GM23338 (cell line): ENCODE data around the gene PIGN. TPM values are rescaled to one million over a fixed set of nuclear protein-coding genes. Genes with fewer than 3 reads are reported as not detected.

Experiments used
- ATAC-seq: fragments of 200-7000 bp; cut with Tn5 transposase; 3 replicates; pipeline ENCODE4 v1.9.1; 2020
- DNase-seq: peaks from one replicate; pipeline ENCODE4 v3.0.0-alpha.2; 2015; ENCODE audit warnings: low spot score
- H2AFZ ChIP-seq: fragments of 200-600 bp; sonication (generic); 2 replicates; pipeline ENCODE4 v1.8.0; 2016; ENCODE audit warnings: antibody characterized with exemption, mild to moderate bottlenecking, moderate library complexity
- H3F3A ChIP-seq: fragments of 200-600 bp; sonication (generic); replicated peaks from 2 replicates; pipeline ENCODE4 v1.8.0; 2017; ENCODE audit warnings: antibody characterized with exemption, mixed run types, low read depth
- H3K27ac ChIP-seq: fragments of 200-600 bp; sonication (generic); 2 replicates; pipeline ENCODE4 v1.6.1; 2016; ENCODE audit warnings: low read depth
- H3K27me3 ChIP-seq: fragments of 200-600 bp; sonication (generic); 2 replicates; pipeline ENCODE4 v1.8.0; 2016; ENCODE audit warnings: mild to moderate bottlenecking, mixed run types, moderate library complexity; ENCODE audit not compliant: insufficient read depth
- H3K36me3 ChIP-seq: fragments of 200-600 bp; sonication (generic); 2 replicates; pipeline ENCODE4 v1.8.0; 2016; ENCODE audit warnings: mild to moderate bottlenecking; ENCODE audit not compliant: insufficient read depth
- H3K4me1 ChIP-seq: fragments of 200-600 bp; sonication (generic); 2 replicates; pipeline ENCODE4 v1.8.0; 2016; ENCODE audit warnings: mild to moderate bottlenecking, moderate library complexity; ENCODE audit not compliant: insufficient read depth
- H3K4me2 ChIP-seq: fragments of 200-600 bp; sonication (generic); 2 replicates; pipeline ENCODE4 v1.7.1; 2017; ENCODE audit warnings: mixed run types
- H3K4me3 ChIP-seq: fragments of 200-600 bp; sonication (generic); 2 replicates; pipeline ENCODE4 v1.6.1; 2016; ENCODE audit warnings: mixed run types
- H3K79me2 ChIP-seq: fragments of 200-600 bp; sonication (generic); replicated peaks from 2 replicates; pipeline ENCODE4 v1.8.0; 2017; ENCODE audit warnings: mild to moderate bottlenecking; ENCODE audit not compliant: insufficient read depth
- H3K9me2 ChIP-seq: fragments of 200-600 bp; sonication (generic); 2 replicates; pipeline ENCODE4 v1.8.0; 2017; ENCODE audit not compliant: insufficient read depth
- H4K20me1 ChIP-seq: fragments of 200-600 bp; sonication (generic); replicated peaks from 2 replicates; pipeline ENCODE4 v1.8.0; 2017; ENCODE audit warnings: mild to moderate bottlenecking; ENCODE audit not compliant: insufficient read depth
- H3K27ac Mint-ChIP-seq: 2 replicates; pipeline ENCODE4 v1.8.0; 2020; ENCODE audit warnings: inconsistent platforms, mild to moderate bottlenecking, moderate library complexity, mixed read lengths
- H3K27me3 Mint-ChIP-seq: 3 replicates; pipeline ENCODE4 v1.8.0; 2022; ENCODE audit warnings: low read depth, mild to moderate bottlenecking, moderate library complexity, mixed read lengths, inconsistent platforms; ENCODE audit not compliant: insufficient read depth, poor library complexity
- H3K36me3 Mint-ChIP-seq: 3 replicates; pipeline ENCODE4 v1.8.0; 2021; ENCODE audit warnings: low read depth, mild to moderate bottlenecking, inconsistent platforms, moderate library complexity, mixed read lengths
- H3K4me1 Mint-ChIP-seq: 3 replicates; pipeline ENCODE4 v1.8.0; 2020; ENCODE audit warnings: mild to moderate bottlenecking, inconsistent platforms, mixed read lengths
- H3K4me3 Mint-ChIP-seq: 3 replicates; pipeline ENCODE4 v1.8.0; 2021; ENCODE audit warnings: moderate library complexity, mild to moderate bottlenecking, inconsistent platforms, mixed read lengths
- H3K9me3 Mint-ChIP-seq: 3 replicates; pipeline ENCODE4 v1.8.0; 2020; ENCODE audit warnings: moderate library complexity, mild to moderate bottlenecking, inconsistent platforms, mixed read lengths
- CREB1 ChIP-seq: fragments of 250-450 bp; sonication (Bioruptor Pico); IDR thresholded peaks from 2 replicates; pipeline ENCODE4 v1.5.0; 2020; ENCODE audit warnings: low read depth, mild to moderate bottlenecking, moderate library complexity
- EZH2 ChIP-seq: fragments of 200-600 bp; sonication (generic); IDR thresholded peaks from one replicate; pipeline ENCODE4 v1.8.0; 2017; ENCODE audit warnings: antibody characterized with exemption, mild to moderate bottlenecking, low read depth; ENCODE audit not compliant: unreplicated experiment
- EZH2phosphoT487 ChIP-seq: fragments of 200-600 bp; sonication (generic); IDR thresholded peaks from one replicate; pipeline ENCODE4 v1.8.1; 2018; ENCODE audit warnings: antibody characterized with exemption; ENCODE audit not compliant: unreplicated experiment
- JUNB ChIP-seq: IDR thresholded peaks from one replicate; pipeline ENCODE4 v1.6.1; 2016; ENCODE audit warnings: antibody characterized with exemption; ENCODE audit not compliant: unreplicated experiment
- NANOG ChIP-seq: IDR thresholded peaks from 2 replicates; pipeline ENCODE4 v1.6.1; 2016; ENCODE audit warnings: antibody characterized with exemption, borderline replicate concordance
- POLR2AphosphoS5 ChIP-seq: IDR thresholded peaks from 2 replicates; pipeline ENCODE4 v1.6.1; 2016; ENCODE audit warnings: antibody characterized with exemption, low read depth
- STAT1 ChIP-seq: IDR thresholded peaks from one replicate; pipeline ENCODE4 v1.6.1; 2016; ENCODE audit warnings: antibody characterized with exemption; ENCODE audit not compliant: unreplicated experiment
- ZNF114 ChIP-seq: fragments of 250-450 bp; sonication (Bioruptor Pico); IDR thresholded peaks from 2 replicates; pipeline ENCODE4 v1.5.0; 2020; ENCODE audit warnings: mild to moderate bottlenecking, moderate library complexity
- ZNF331 ChIP-seq: fragments of 250-450 bp; sonication (Bioruptor Pico); IDR thresholded peaks from 2 replicates; pipeline ENCODE4 v1.5.0; 2020; ENCODE audit warnings: low read depth, mild to moderate bottlenecking, moderate library complexity
- polyA plus RNA-seq: library from polyadenylated mRNA; unstranded; fragments of >200 nt; fragmentation: Nextera tagmentation; extraction: Ambion mirVana; gene quantifications from 2 replicates; pipeline ENCODE4 v1.2.1, GENCODE V29; 2016
- total RNA-seq: library from RNA; depleted of rRNA; stranded (reverse); fragments of >200 nt; shearing (Covaris generic); gene quantifications from 2 replicates; pipeline ENCODE4 v1.2.3, GENCODE V29; 2014
- TF ChIP-seq, protein P1 (sequence below): IDR thresholded peaks from 2 replicates; pipeline ENCODE4 v1.6.1; 2016; ENCODE audit warnings: antibody characterized with exemption
- TF ChIP-seq, protein P2 (sequence below): IDR thresholded peaks from one replicate; pipeline ENCODE4 v1.6.1; 2018; ENCODE audit warnings: antibody characterized with exemption; ENCODE audit not compliant: unreplicated experiment
- TF ChIP-seq, protein P3 (sequence below), 2 experiments: fragments of 200-600 bp in 1 of 2; sonication (generic) in 1 of 2; conservative IDR thresholded peaks; 2 replicates each; pipeline versions ENCODE4 v1.5.1 to v1.6.1; 2016 to 2017; ENCODE audit warnings: antibody characterized with exemption in 2 of 2, low read depth in 2 of 2, mild to moderate bottlenecking in 2 of 2, moderate library complexity in 1 of 2
- TF ChIP-seq, protein P4 (sequence below): fragments of 250-450 bp; sonication (Bioruptor Pico); IDR thresholded peaks from 2 replicates; pipeline ENCODE4 v1.5.0; 2020; ENCODE audit warnings: mild to moderate bottlenecking, moderate library complexity

Gene PIGN
- total and polyA plus RNA-seq, 2 experiments from 2014 or later = 9.4 to 33.0 TPM

DNA sequence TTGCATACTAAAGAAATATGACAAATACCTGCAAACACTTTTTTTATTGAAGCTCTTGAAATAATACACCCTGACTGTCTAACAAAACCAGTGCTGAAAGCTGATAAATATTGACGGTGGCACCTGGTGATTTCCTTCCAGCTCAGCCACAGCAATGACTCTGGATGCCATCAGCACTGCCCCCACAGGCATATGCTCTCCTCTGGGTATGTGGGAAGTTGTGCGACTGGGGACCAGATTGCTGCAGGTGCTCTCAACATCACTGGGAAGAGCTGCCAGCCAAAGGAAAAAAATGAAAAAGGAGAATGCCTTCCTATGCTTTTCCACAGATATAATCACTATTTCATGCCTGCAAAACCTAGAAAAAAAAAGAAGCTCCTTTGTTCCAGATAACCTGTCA is 141.5 kb downstream of the PIGN start (continued):
- TF ChIP-seq, protein P1, sequence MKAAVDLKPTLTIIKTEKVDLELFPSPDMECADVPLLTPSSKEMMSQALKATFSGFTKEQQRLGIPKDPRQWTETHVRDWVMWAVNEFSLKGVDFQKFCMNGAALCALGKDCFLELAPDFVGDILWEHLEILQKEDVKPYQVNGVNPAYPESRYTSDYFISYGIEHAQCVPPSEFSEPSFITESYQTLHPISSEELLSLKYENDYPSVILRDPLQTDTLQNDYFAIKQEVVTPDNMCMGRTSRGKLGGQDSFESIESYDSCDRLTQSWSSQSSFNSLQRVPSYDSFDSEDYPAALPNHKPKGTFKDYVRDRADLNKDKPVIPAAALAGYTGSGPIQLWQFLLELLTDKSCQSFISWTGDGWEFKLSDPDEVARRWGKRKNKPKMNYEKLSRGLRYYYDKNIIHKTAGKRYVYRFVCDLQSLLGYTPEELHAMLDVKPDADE = no peak

DNA sequence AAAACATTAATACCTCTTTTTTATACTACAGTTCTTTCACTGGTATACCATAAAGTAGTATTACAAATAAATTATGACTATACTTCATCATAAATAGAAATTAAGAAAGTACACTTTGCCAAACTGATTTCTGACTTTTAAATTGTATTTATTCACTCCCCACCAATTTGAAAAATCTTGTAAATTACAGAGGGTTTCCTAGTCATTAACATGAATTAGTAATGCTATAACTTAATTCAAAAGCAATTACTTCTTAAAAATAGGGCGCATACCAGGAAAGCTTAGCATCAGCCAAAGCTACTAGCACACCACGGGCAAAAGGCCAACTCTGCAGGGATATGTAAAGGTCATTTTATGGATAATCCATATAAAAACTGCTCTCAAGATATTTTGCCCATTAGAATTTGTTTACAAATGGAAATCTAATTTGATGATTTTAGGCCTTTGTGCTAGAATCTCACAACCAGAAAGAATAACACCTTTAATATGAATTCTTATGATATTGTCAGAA is 142.3 kb downstream of the PIGN start:
- no peak overlapping the region for H2AFZ ChIP-seq
- Mint-ChIP-seq H3K4me3 (no peak overlapping the region), H3K27me3 (no peaks in the 10 kb centered on the region), H3K36me3 (peaks cover 13% of the 10 kb centered on the region), H3K9me3 (peaks cover 9% of the 10 kb centered on the region; the same call in 2 of the 3 replicates), H3K27ac (no peak overlapping the region), H3K4me1 (no peaks in the 10 kb centered on the region)
- peaks cover 6% of the 10 kb centered on the region; the same call in 1 of the 2 replicates for H3K36me3 ChIP-seq
- no peaks in the 10 kb centered on the region for H3K79me2 ChIP-seq
- H4K20me1 ChIP-seq = no peaks in the 10 kb centered on the region
- H3K27me3 ChIP-seq = no peaks in the 10 kb centered on the region
- H3K4me2 ChIP-seq = no peak overlapping the region
- no peaks in the 10 kb centered on the region for H3K4me1 ChIP-seq
- no peak for ATAC-seq
- H3F3A ChIP-seq = no peaks in the 10 kb centered on the region
- H3K9me2 ChIP-seq = no peaks in the 10 kb centered on the region
- no peak for DNase-seq
- H3K4me3 ChIP-seq = no peak overlapping the region
- no peak overlapping the region for H3K27ac ChIP-seq
- TF ChIP-seq EZH2phosphoT487 (no peak), CREB1 (CRISPR knock-in tag) (no peak), STAT1 (no peak), EZH2 (no peak), POLR2AphosphoS5 (no peak), JUNB (no peak), NANOG (no peak), ZNF331 (CRISPR knock-in tag) (no peak), ZNF114 (no peak)
- TF ChIP-seq, protein P2, sequence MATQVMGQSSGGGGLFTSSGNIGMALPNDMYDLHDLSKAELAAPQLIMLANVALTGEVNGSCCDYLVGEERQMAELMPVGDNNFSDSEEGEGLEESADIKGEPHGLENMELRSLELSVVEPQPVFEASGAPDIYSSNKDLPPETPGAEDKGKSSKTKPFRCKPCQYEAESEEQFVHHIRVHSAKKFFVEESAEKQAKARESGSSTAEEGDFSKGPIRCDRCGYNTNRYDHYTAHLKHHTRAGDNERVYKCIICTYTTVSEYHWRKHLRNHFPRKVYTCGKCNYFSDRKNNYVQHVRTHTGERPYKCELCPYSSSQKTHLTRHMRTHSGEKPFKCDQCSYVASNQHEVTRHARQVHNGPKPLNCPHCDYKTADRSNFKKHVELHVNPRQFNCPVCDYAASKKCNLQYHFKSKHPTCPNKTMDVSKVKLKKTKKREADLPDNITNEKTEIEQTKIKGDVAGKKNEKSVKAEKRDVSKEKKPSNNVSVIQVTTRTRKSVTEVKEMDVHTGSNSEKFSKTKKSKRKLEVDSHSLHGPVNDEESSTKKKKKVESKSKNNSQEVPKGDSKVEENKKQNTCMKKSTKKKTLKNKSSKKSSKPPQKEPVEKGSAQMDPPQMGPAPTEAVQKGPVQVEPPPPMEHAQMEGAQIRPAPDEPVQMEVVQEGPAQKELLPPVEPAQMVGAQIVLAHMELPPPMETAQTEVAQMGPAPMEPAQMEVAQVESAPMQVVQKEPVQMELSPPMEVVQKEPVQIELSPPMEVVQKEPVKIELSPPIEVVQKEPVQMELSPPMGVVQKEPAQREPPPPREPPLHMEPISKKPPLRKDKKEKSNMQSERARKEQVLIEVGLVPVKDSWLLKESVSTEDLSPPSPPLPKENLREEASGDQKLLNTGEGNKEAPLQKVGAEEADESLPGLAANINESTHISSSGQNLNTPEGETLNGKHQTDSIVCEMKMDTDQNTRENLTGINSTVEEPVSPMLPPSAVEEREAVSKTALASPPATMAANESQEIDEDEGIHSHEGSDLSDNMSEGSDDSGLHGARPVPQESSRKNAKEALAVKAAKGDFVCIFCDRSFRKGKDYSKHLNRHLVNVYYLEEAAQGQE = no peak
- TF ChIP-seq, protein P3, sequence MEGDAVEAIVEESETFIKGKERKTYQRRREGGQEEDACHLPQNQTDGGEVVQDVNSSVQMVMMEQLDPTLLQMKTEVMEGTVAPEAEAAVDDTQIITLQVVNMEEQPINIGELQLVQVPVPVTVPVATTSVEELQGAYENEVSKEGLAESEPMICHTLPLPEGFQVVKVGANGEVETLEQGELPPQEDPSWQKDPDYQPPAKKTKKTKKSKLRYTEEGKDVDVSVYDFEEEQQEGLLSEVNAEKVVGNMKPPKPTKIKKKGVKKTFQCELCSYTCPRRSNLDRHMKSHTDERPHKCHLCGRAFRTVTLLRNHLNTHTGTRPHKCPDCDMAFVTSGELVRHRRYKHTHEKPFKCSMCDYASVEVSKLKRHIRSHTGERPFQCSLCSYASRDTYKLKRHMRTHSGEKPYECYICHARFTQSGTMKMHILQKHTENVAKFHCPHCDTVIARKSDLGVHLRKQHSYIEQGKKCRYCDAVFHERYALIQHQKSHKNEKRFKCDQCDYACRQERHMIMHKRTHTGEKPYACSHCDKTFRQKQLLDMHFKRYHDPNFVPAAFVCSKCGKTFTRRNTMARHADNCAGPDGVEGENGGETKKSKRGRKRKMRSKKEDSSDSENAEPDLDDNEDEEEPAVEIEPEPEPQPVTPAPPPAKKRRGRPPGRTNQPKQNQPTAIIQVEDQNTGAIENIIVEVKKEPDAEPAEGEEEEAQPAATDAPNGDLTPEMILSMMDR (conservative IDR thresholded peaks at IDR 0.05; ENCODE audit: low read depth in 2 of 2) = no peak
- TF ChIP-seq, protein P4, sequence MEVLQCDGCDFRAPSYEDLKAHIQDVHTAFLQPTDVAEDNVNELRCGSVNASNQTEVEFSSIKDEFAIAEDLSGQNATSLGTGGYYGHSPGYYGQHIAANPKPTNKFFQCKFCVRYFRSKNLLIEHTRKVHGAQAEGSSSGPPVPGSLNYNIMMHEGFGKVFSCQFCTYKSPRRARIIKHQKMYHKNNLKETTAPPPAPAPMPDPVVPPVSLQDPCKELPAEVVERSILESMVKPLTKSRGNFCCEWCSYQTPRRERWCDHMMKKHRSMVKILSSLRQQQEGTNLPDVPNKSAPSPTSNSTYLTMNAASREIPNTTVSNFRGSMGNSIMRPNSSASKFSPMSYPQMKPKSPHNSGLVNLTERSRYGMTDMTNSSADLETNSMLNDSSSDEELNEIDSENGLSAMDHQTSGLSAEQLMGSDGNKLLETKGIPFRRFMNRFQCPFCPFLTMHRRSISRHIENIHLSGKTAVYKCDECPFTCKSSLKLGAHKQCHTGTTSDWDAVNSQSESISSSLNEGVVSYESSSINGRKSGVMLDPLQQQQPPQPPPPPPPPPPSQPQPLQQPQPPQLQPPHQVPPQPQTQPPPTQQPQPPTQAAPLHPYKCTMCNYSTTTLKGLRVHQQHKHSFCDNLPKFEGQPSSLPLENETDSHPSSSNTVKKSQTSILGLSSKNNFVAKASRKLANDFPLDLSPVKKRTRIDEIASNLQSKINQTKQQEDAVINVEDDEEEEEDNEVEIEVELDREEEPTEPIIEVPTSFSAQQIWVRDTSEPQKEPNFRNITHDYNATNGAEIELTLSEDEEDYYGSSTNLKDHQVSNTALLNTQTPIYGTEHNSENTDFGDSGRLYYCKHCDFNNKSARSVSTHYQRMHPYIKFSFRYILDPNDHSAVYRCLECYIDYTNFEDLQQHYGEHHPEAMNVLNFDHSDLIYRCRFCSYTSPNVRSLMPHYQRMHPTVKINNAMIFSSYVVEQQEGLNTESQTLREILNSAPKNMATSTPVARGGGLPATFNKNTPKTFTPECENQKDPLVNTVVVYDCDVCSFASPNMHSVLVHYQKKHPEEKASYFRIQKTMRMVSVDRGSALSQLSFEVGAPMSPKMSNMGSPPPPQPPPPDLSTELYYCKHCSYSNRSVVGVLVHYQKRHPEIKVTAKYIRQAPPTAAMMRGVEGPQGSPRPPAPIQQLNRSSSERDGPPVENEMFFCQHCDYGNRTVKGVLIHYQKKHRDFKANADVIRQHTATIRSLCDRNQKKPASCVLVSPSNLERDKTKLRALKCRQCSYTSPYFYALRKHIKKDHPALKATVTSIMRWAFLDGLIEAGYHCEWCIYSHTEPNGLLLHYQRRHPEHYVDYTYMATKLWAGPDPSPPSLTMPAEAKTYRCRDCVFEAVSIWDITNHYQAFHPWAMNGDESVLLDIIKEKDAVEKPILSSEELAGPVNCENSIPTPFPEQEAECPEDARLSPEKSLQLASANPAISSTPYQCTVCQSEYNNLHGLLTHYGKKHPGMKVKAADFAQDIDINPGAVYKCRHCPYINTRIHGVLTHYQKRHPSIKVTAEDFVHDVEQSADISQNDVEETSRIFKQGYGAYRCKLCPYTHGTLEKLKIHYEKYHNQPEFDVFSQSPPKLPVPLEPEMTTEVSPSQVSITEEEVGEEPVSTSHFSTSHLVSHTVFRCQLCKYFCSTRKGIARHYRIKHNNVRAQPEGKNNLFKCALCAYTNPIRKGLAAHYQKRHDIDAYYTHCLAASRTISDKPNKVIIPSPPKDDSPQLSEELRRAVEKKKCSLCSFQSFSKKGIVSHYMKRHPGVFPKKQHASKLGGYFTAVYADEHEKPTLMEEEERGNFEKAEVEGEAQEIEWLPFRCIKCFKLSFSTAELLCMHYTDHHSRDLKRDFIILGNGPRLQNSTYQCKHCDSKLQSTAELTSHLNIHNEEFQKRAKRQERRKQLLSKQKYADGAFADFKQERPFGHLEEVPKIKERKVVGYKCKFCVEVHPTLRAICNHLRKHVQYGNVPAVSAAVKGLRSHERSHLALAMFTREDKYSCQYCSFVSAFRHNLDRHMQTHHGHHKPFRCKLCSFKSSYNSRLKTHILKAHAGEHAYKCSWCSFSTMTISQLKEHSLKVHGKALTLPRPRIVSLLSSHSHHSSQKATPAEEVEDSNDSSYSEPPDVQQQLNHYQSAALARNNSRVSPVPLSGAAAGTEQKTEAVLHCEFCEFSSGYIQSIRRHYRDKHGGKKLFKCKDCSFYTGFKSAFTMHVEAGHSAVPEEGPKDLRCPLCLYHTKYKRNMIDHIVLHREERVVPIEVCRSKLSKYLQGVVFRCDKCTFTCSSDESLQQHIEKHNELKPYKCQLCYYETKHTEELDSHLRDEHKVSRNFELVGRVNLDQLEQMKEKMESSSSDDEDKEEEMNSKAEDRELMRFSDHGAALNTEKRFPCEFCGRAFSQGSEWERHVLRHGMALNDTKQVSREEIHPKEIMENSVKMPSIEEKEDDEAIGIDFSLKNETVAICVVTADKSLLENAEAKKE (CRISPR knock-in tag) = no peak
